Mesenchymal stem cell (in vitro differentiated cells and primary cell): ENCODE results near the gene TRPM3.

Experiments
- DNase-seq: peaks from one replicate; pipeline ENCODE4 v3.0.0-alpha.2; 2013
- H2AFZ ChIP-seq: one replicate; pipeline ENCODE4 v1.6.1; 2013; ENCODE audit warnings: low read depth, mild to moderate bottlenecking, control low read depth, inconsistent platforms, low read length, moderate library complexity
- H2AK5ac ChIP-seq: 2 replicates; pipeline ENCODE4 v1.6.1; 2013; ENCODE audit warnings: low read length, moderate library complexity, mild to moderate bottlenecking, inconsistent platforms; ENCODE audit not compliant: severe bottlenecking
- H2BK120ac ChIP-seq: one replicate; pipeline ENCODE4 v1.6.1; 2013; ENCODE audit warnings: low read depth, mild to moderate bottlenecking, inconsistent platforms, low read length, moderate library complexity
- H2BK12ac ChIP-seq, 2 experiments: one replicate each; pipeline ENCODE4 v1.6.1; 2013; ENCODE audit warnings: inconsistent platforms in 2 of 2, low read length in 2 of 2, mild to moderate bottlenecking in 2 of 2, moderate library complexity in 2 of 2, control low read depth in 1 of 2
- H2BK15ac ChIP-seq: one replicate; pipeline ENCODE4 v1.6.1; 2013; ENCODE audit warnings: mild to moderate bottlenecking, low read depth, inconsistent platforms; ENCODE audit not compliant: poor library complexity, severe bottlenecking
- H2BK5ac ChIP-seq: 2 replicates; pipeline ENCODE4 v1.6.1; 2013; ENCODE audit warnings: low read depth, mild to moderate bottlenecking, low read length, control low read depth, inconsistent platforms; ENCODE audit not compliant: poor library complexity, severe bottlenecking
- H3K14ac ChIP-seq, 2 experiments: one replicate each; pipeline ENCODE4 v1.6.1; 2013; ENCODE audit warnings: inconsistent platforms in 2 of 2, low read length in 2 of 2, control low read depth in 1 of 2, mild to moderate bottlenecking in 1 of 2, moderate library complexity in 1 of 2
- H3K18ac ChIP-seq, 2 experiments: one replicate each; pipeline ENCODE4 v1.6.1; 2013; ENCODE audit warnings: inconsistent platforms in 2 of 2, low read length in 2 of 2, control low read depth in 1 of 2, low read depth in 1 of 2, mild to moderate bottlenecking in 1 of 2
- H3K23ac ChIP-seq, 2 experiments: one replicate each; pipeline ENCODE4 v1.6.1; 2013; ENCODE audit warnings: inconsistent platforms in 2 of 2, low read length in 2 of 2, mild to moderate bottlenecking in 2 of 2, moderate library complexity in 2 of 2, control low read depth in 1 of 2
- H3K27ac ChIP-seq: 2 replicates; pipeline ENCODE4 v1.5.1; 2013; ENCODE audit warnings: mild to moderate bottlenecking, moderate library complexity, low read length, control low read depth, inconsistent platforms; ENCODE audit not compliant: poor library complexity, severe bottlenecking
- H3K27me3 ChIP-seq, 2 experiments: 2 replicates each; pipeline versions ENCODE4 v1.6.1 to v1.7.0; 2013; ENCODE audit warnings: low read length in 2 of 2, mild to moderate bottlenecking in 2 of 2, moderate library complexity in 2 of 2, control low read depth in 1 of 2, inconsistent platforms in 1 of 2; ENCODE audit not compliant: control insufficient read depth in 1 of 2, insufficient read depth in 1 of 2
- H3K36me3 ChIP-seq, 2 experiments: 2 replicates each; pipeline versions ENCODE4 v1.6.1 to v1.7.0; 2013; ENCODE audit warnings: low read length in 2 of 2, control low read depth in 1 of 2, inconsistent platforms in 1 of 2, low read depth in 1 of 2, mild to moderate bottlenecking in 1 of 2; ENCODE audit not compliant: insufficient read depth in 2 of 2, control insufficient read depth in 1 of 2
- H3K4ac ChIP-seq, 2 experiments: one replicate each; pipeline ENCODE4 v1.6.1; 2013; ENCODE audit warnings: inconsistent platforms in 2 of 2, low read length in 2 of 2, mild to moderate bottlenecking in 2 of 2, moderate library complexity in 2 of 2, control low read depth in 1 of 2, low read depth in 1 of 2
- H3K4me1 ChIP-seq: 2 replicates; pipeline ENCODE4 v1.6.1; 2013; ENCODE audit warnings: low read depth, low read length, control low read depth; ENCODE audit not compliant: control insufficient read depth, insufficient read depth
- H3K4me2 ChIP-seq: 2 replicates; pipeline ENCODE4 v1.6.1; 2013; ENCODE audit warnings: low read length, mild to moderate bottlenecking, inconsistent platforms; ENCODE audit not compliant: poor library complexity, severe bottlenecking
- H3K4me3 ChIP-seq, 2 experiments: 2 replicates each; pipeline versions ENCODE4 v1.5.1 to v1.7.0; 2013; ENCODE audit warnings: low read length in 2 of 2, mild to moderate bottlenecking in 2 of 2, control low read depth in 1 of 2, low read depth in 1 of 2; ENCODE audit not compliant: insufficient read depth in 1 of 2
- H3K79me1 ChIP-seq: replicated peaks from 2 replicates; pipeline ENCODE4 v1.6.1; 2013; ENCODE audit warnings: mild to moderate bottlenecking, control low read depth, low read length, inconsistent platforms; ENCODE audit not compliant: poor library complexity, severe bottlenecking
- H3K9ac ChIP-seq: 2 replicates; pipeline ENCODE4 v1.7.0; 2013; ENCODE audit warnings: mild to moderate bottlenecking, low read length, moderate library complexity
- H3K9me3 ChIP-seq: 2 replicates; pipeline ENCODE4 v1.7.0; 2013; ENCODE audit warnings: mild to moderate bottlenecking, low read length; ENCODE audit not compliant: control insufficient read depth
- H4K8ac ChIP-seq: one replicate; pipeline ENCODE4 v1.6.1; 2013; ENCODE audit warnings: inconsistent platforms, mild to moderate bottlenecking, low read length, moderate library complexity
- H4K91ac ChIP-seq: one replicate; pipeline ENCODE4 v1.6.1; 2013; ENCODE audit warnings: mild to moderate bottlenecking, low read length, inconsistent platforms
- WGBS: methylation state at CpG from one replicate; pipeline ENCODE4 v1.1.7; 2013; ENCODE audit warnings: mixed read lengths; 5-methylcytosine and 5-hydroxymethylcytosine counted together

TRPM3 gene

GRCh38 chr9:70506159-70506558, 615.3 kb downstream of the TRPM3 start:
- H4K8ac ChIP-seq, result no peak overlapping the region
- no peak overlapping the region for H3K9ac ChIP-seq
- H3K23ac ChIP-seq, result no peak overlapping the region
- no peaks in the 10 kb centered on the region for H3K79me1 ChIP-seq
- no peaks in the 10 kb centered on the region for H3K9me3 ChIP-seq
- no peak overlapping the region for H3K14ac ChIP-seq
- no peak overlapping the region for H2BK5ac ChIP-seq
- no peak overlapping the region for H4K91ac ChIP-seq
- WGBS, result 100% methylated on average over 1 of the region's 2 CpGs
- H3K18ac ChIP-seq, result no peak overlapping the region
- no peaks in the 10 kb centered on the region for H3K27me3 ChIP-seq
- no peak overlapping the region for H2BK120ac ChIP-seq
- H3K36me3 ChIP-seq, result no peaks in the 10 kb centered on the region
- no peak overlapping the region for H3K27ac ChIP-seq
- no peak overlapping the region for H3K4me2 ChIP-seq
- no peak overlapping the region for H2AK5ac ChIP-seq
- H2BK12ac ChIP-seq, result no peak overlapping the region
- DNase-seq, result peak; percentile 68
- no peak overlapping the region for H2BK15ac ChIP-seq
- no peak overlapping the region for H3K4ac ChIP-seq
- H3K4me1 ChIP-seq, result no peaks in the 10 kb centered on the region
- no peak overlapping the region for H3K4me3 ChIP-seq
- no peak overlapping the region for H2AFZ ChIP-seq

GRCh38 chr9:70504834-70505233, 616.6 kb downstream of the TRPM3 start:
- Histone ChIP-seq H3K18ac (no peak overlapping the region), H3K36me3 (no peaks in the 10 kb centered on the region), H3K27ac (no peak overlapping the region), H3K23ac (no peak overlapping the region), H3K14ac (no peak overlapping the region), H2BK12ac (no peak overlapping the region), H3K27me3 (no peaks in the 10 kb centered on the region), H2BK120ac (no peak overlapping the region), H4K8ac (no peak overlapping the region), H3K9ac (peak overlapping the region; percentile 42), H3K9me3 (no peaks in the 10 kb centered on the region), H2BK15ac (no peak overlapping the region), H3K4me2 (no peak overlapping the region), H2AFZ (no peak overlapping the region), H3K4ac (no peak overlapping the region), H3K79me1 (no peaks in the 10 kb centered on the region), H4K91ac (no peak overlapping the region), H3K4me3 (no peak overlapping the region), H2AK5ac (no peak overlapping the region), H2BK5ac (no peak overlapping the region), H3K4me1 (no peaks in the 10 kb centered on the region)
- DNase-seq, result no peak
- WGBS, result 67% methylated on average over 2 of the region's 4 CpGs

DNA sequence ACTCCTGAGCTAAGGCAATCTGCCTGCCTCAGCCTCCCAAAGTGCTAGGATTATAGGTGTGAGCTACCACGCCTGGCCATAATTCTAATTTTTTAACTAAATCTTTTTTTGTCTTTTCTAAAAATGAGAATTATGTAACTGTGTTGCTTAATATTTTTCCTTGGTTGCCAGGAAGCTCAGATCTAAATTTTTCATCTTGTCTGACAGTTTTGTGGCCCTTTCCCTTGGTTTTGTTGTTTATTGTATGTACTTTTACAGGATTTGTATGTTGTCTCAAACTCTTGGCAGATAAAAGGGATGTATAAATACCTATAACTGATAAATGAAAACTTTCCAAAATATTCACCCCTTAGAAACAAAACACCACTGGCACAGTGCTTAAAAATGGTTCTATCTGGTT, 618.7 kb downstream of the TRPM3 start:
- Histone ChIP-seq H4K91ac (no peak overlapping the region), H3K79me1 (no peaks in the 10 kb centered on the region), H2AFZ (no peak overlapping the region), H3K9me3 (no peaks in the 10 kb centered on the region), H3K4ac (no peak overlapping the region), H2BK15ac (no peak overlapping the region), H3K4me2 (no peak overlapping the region), H3K18ac (no peak overlapping the region), H4K8ac (no peak overlapping the region), H3K14ac (no peak overlapping the region), H2BK5ac (no peak overlapping the region), H3K4me1 (no peaks in the 10 kb centered on the region), H3K36me3 (no peaks in the 10 kb centered on the region), H3K27me3 (no peaks in the 10 kb centered on the region), H2BK120ac (no peak overlapping the region), H3K27ac (no peak overlapping the region), H3K23ac (no peak overlapping the region), H2BK12ac (no peak overlapping the region), H3K4me3 (no peak overlapping the region), H2AK5ac (no peak overlapping the region), H3K9ac (no peak overlapping the region)
- DNase-seq, result no peak
- WGBS, result no CpG with 5 or more reads among the region's 1 CpG

GRCh38 chr9:70500793-70501192, 620.6 kb downstream of the TRPM3 start:
- no peak overlapping the region for H2BK120ac ChIP-seq
- H3K4me3 ChIP-seq, result no peak overlapping the region
- no peak overlapping the region for H4K91ac ChIP-seq
- 73% methylated on average over 1 of the region's 1 CpG for WGBS
- H3K23ac ChIP-seq, result no peak overlapping the region
- no peaks in the 10 kb centered on the region for H3K79me1 ChIP-seq
- H2BK5ac ChIP-seq, result no peak overlapping the region
- H2AK5ac ChIP-seq, result no peak overlapping the region
- H2AFZ ChIP-seq, result no peak overlapping the region
- H2BK12ac ChIP-seq, result no peak overlapping the region
- no peak overlapping the region for H2BK15ac ChIP-seq
- H4K8ac ChIP-seq, result no peak overlapping the region
- no peak overlapping the region for H3K4me2 ChIP-seq
- no peak overlapping the region for H3K18ac ChIP-seq
- no peaks in the 10 kb centered on the region for H3K36me3 ChIP-seq
- H3K9me3 ChIP-seq, result no peaks in the 10 kb centered on the region
- DNase-seq, result no peak
- H3K4me1 ChIP-seq, result no peaks in the 10 kb centered on the region
- H3K27me3 ChIP-seq, result no peaks in the 10 kb centered on the region
- H3K4ac ChIP-seq, result no peak overlapping the region
- H3K9ac ChIP-seq, result no peak overlapping the region
- H3K27ac ChIP-seq, result no peak overlapping the region
- H3K14ac ChIP-seq, result no peak overlapping the region
